Renal cortical epithelial cell (primary cell): ENCODE results near the gene PRPF6. TPM values are rescaled to one million over a fixed set of nuclear protein-coding genes. Genes with fewer than 3 reads are reported as not detected.

Source experiments
- DNase-seq: peaks from one replicate; pipeline ENCODE4 v3.0.0-alpha.2; 2011; ENCODE audit warnings: low read depth
- total RNA-seq: library from RNA; depleted of rRNA; stranded (reverse); fragments of >200 nt; gene quantifications from 2 replicates; pipeline ENCODE4 v1.2.3, GENCODE V29; 2014

PRPF6 gene
- total RNA-seq, 1 donor from 2014 or later, result 94.5 TPM

DNA sequence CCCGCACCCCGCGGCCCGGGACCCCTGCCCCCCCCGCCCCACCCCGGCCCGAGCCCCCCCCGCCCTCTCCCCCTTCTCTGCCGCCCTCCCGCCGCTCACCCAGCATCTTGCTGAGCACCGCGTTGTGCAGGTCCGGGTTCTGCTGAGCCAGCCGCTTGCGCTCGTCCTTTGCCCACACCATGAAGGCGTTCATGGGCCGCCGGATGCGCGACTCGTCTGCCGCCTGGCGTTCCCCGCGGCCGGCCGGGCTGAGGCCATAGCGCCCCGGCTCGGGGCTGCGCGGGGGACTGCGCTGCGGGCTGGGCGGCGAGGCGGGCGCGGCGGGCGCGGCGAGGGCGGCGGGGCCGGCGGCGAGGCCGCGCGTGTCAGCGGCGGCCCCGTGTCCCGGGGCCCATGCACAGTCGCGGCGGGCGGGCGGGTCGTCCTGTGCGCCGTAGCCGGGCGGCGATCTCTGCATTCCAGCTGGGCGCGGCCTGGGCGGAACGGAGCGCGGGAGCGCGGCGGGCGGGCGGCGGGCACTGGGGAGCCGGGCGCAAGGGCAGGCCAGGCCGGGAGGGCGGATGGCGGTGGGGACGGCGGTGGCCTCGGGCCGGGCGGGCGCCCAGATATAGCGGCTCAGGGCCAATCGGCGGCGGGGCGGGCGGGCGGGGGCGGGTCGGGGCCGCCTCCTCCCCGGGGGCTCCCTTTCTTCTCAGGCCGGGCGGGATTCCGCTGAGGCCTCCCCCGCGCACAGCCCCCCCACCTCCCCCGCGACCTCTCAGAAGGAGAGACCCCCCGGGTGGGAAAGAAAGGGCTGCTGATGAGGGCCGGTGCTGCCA lies 68.3 kb downstream of the PRPF6 start, which contains the start of gene SOX18:
Gene SOX18, minus strand, starts transcription at position 580 of the 818 bp plus-strand sequence. Its CDS starts 123 bp downstream, at position 457.
- no peak for DNase-seq

DNA sequence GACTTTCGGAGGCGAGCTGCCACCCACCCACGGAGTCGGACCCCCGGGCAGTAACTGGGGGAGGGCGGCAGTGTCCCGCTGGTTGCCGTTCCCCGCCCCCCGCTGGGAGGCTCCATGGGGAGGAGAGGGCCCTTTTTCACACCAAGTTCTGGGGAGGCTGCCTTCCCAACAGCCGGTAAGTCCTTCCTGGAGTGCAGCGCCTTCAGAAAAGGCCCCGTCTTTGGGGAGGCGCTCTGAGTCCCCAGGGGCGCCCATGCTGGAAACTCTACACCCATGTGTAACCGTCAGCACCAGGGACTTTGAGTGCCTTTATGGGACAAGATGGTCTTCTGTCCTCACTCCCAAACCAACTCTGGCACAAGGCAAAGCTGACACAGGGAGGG lies 68.9 kb downstream of the PRPF6 start:
- no peak for DNase-seq

DNA sequence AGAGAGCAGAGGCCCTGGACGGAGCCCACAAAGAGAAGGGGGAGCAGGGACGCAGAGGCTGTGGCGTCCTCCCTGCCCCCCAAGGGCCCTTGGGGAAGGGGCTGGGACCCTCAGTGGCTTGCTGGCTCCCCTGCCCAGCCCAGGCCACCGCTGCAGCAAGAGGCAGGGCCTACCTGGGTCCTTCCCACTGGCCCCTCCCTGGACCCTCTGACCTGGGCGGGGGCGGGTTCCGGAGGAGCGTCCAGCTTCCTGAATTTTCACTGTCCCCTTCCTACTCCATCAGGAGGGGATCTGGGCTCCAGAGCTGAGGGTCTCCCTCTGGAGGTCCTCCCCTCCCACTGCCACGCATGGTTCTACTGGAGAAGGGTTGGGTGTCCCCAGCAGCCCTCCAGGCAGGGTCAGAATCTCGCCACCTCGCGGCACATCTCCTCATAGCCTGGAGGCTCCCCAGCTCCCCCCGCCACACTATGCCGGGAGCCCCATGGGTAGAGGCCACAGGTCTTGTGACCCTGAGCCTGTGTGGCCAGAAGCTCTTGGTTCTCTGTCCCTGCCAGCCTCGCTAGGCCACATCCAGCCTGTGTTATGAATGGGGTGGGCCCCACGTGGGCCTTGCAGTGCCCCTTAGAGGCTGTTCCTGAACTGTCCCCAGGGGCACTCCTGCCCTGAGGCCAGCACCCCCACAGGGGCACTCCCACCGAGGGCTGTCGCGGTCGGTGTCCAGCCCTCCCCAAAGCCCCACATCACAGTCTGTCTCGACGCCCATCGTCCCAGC lies 69.5 kb downstream of the PRPF6 start:
- DNase-seq, result no peak

DNA sequence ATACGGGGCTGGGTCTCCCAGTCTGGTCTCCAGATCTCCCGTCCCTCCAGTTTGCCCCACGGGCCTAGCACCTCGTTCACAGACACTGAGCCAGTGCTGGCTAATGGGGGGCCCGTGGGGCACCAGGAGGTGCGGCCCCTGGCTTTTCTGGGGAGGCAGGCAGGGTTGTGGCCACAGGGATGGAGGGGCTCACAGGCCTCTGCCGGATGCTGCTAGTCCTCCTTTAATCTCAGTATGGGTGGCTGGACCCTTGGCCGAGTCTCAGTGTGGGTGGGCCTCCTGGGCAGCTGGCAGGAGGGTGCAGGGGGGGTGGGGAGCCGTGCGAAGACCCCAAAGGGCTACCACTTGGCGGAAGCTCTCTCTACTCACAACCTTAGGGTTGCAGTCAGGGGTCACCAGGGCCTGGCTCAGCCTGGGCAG lies 70.1 kb downstream of the PRPF6 start:
- DNase-seq, result no peak

DNA sequence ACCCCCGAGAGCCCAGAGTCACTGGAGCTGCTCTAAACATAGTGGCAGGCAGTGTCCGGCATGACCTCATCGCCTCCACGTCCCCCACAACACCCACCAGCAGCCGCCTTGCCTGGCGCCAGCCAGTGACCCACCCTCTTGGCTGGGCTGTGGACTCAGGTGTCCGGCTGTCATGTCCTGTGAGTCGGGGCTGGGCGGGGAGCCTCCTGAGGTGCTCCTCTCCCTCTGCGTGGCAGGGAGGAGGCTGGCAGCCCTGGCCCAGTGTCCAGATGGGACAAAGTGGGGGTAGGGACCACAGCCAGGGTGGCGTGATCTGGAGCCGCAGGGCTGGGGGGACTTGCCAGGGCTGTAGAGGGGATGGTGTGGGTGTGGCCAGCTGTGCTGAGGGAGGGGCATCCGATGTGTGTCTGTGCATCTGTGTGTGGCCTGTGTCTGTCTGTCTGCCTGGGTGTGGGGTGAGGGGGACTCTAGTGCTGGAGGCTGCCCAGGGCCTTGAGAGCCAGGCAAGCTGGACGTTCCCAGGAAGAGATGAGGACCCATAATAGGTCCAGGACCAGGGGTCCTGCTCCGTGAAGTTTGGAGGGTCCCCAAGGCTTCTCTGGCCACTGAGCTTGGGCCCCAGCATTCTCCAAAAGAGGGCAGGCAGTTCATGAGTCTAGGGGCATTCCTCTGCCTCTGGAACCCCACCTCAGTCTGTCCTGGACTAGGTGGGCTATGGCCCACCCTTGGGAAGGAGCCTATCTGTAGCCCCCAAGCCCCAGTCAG lies 70.8 kb downstream of the PRPF6 start:
- no peak for DNase-seq

DNA sequence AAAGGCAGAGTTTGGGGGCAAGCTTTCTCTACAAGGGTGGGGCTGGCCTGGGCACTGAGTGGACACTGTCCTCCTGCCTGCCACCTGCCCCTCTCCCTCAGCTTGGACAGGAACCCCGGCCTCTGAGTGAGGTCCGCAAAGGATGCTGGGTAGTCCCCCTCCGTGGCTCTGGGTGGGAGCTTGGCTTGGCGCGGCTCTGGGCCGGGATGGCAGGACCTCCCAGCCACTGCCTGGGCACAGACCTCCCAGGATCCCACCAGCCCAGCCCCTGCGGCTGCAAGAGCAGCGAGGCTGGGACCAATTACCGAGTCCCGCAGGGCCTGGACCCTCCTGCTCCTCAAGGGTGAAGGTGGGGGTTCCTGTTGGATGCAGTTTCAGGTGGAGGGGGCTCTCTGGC lies 71.4 kb downstream of the PRPF6 start:
- DNase-seq, result no peak

DNA sequence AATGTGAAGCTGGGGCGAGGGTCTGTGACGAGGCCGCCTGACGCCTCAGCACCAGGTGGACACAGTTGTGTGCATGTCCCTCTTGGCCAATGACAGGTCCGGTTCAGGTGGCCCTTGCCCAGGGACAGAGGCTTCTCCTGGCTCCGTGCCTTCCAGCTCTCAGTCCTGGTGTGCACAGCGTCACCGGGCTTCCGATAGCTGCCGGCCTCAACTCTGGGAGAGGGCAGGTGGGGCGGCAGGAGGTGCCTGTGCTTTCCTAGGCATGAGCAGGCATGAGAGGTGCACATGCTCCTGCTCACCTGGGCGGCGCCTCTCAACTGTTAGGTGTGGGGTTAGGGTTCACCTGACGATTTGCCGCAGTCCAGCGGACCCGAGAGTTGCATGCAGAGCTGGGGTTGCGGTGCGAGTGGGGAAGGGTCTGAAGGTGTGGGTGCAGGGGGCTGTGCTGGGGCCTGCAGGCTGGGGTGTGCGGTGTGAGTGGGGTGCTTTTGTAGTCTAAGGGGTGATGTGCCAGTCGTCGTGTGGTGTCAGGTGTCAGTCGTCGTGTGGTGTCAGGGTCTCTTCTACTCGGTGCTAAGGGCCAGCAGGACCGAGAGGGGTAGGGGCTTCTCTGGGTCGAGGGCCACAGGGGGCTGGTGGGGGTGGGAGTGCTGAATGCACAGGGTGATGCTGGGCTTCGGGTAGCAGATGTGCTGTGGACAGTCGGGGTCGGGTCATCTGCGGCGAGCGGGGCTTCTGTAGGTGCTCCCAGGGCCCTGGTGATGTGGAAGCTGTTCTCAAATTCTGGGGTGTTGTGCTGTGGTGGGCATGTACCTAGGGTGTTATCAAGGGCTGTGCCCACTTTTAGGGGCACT lies 72.3 kb downstream of the PRPF6 start:
- DNase-seq, result no peak

DNA sequence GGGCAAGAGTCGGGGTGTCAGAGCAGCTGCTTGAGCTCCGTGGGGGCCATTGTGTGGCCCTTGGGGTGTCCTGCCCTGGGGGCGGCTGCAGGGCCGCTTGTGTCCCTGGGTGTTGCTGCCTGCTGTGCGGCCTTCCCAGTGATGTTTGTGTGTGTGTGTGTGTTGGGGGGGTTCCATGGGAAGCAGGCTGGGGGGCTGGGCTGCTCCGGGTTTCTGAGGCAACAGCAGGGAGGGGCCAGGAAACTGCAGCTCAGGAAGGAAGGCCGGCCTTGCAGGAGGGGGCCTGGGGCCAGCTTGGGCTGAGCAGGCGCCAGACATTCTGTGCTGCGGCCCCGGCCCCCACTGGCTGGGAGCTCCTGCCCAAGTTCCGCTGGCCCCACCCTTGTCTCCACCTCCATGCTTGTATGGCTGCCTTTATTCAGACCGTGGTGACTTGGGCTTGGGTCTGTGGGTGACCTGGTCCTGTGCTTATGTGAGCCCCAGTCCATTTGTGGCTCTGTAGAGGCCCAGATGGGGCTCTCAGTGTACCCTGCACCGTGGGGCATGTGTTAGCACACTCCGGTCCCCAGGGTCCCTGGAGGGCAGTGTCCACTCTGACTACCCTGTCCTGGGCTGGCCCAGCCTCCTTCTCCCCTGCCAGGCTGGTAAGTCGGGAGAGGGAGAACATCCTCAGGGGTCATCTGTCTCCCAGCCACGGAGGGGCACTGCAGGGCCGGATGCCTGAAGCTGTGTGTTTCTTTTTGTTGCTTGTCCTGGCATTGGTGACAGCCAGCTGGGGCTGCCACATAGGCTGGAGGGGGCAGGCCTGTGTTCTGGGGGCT lies 73.1 kb downstream of the PRPF6 start:
- no peak for DNase-seq

DNA sequence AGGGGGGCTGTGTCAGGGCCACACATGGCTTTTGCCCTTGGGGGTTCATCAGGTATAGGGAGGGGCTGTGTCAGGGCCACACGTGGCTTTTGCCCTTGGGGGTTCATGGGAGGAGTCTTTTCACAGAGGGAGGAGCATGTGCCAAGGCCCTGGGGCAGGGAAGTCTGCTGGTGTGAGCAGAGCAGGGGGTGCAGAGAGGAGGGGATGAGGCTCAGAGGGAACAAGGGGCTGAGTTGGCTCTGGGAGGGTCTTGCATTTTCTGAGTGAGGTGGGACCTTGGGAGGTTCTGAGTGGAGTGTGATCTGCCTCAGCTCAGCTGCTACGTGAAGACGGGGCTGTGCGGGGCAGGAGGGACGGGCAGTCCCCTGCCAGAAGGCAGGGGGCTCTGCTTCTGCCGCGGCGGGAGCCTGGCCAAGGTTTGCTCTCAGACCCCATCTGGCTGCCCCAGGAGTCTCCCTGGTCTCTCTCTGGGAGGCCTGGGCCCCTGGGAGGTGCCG lies 74.5 kb downstream of the PRPF6 start:
- no peak for DNase-seq

DNA sequence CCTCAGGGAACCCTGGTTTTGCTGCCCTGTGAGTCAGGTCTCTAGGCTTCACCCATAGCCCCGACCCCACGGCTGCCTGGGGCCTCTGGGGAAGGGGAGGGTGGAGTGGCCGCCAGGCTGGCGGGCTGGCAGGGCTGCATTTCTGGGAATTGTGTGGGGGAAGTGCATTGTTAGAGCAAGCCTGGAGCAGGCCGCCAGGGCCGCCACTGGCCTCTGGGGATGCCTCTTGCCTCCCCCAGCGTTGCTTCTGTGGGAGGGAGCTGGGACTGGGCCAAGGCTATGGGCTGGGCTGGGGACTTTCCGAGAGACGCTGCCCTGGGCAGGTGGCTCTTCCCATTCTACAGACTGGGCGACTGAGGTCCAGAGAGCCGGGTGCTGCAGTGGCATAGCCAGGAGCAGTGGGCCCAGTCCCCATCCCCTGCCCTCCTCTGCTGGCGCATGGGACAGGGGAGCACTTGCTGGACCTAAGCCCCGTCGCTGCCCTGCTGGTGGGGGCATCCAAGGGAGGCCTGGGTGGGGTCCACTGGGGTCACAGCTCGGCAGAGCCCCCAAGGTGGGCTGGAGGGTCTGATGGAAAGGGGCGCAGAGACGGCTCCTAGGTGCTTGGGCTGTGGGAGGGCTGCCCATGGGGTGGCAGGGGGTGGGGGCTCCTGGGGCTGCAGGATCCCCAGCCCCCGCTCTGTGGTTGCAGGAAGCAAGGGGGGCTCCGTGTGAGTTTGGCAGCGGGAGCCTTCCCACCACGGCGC lies 75.1 kb downstream of the PRPF6 start:
- peak; percentile 51 for DNase-seq

DNA sequence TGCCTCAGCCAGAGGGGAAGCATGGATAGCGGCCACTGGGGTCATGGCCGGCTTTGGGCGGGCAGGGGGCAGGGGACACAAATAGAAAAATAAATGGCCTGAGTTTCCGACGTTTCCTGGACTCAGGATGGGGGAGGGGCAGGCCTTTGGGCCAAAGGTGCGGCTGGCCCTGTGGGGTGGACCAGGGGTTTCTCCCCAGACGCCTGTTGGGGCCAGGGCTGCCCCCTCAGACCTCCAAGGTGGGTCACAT lies 75.6 kb downstream of the PRPF6 start:
- DNase-seq, result no peak

DNA sequence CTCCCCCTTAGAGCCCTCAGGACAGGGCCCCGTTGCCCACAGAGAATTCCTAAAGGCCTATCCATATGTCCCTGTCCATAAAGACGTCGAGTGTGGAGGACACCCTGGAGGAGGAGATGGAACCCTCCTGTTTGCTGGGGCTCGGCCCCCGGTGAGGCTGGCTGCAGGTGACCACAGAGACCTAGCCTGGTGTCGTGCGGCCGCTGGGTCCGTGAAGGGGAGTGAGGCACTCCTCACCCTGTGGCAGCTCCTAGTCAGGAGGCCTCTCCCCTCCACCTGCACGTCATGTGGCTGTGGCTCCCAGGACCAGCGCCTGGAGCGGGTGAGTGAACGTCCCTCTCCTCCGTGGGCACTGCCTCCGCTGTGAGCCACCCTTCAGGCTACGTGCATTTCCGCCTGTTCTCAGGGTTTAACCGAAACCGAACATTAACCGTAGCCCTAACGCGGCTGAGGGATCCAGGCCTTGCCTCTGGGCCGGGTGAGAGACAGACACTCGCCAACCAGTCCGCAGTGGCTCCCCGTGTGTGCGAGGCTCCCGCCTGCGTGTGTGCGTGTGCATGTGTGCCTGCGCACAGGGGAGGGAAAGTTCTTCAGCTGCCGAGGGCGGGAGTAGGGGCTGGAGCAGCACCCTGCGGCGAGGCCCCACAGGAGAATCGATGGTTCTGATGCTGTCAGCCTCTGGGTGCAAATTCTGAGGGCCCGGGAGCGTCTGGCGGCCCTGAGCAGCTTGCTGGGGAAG lies 76.1 kb downstream of the PRPF6 start:
- DNase-seq, result no peak

DNA sequence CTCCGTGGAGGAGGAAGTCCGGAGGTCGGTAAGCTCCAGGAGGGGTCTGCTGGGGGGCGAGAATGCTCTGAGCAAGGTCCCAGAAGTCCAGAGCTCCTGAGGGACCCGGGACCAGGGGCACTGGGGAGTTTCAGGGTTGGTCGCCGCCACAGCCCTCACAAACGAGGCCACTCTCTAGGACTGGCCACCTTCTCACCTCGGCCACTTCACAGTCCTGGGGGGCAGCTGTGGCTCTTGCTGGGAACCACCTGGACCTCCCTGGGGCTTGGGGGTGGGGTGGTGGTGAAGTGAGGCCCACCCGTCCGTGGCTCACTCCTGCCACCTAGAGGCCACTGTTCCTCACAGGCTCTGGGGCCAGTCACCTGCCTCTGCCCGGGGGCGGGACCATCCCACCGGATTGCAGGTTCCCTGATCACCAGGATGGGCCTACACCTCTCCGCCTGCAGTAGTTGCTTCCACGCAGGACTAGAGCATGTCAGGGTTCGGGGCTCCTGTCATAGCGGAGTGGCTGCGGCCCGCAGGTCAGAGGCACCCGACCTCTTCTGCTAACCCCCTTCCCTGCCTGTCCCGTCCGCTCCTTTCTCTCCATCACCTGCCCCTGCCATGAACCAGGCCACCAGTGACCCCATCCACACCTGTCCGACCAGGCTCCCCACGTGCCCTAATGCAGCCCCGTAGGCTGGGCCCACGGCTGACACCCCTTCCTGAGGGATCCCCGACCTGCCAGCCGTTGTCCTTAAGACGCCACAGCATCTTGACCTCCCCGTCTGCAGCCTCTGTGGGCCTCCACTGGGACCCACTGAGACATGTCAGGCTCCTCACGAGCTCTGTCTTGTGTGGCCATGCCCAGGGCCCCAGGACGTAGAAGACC lies 76.9 kb downstream of the PRPF6 start:
- peak; percentile 25 for DNase-seq

DNA sequence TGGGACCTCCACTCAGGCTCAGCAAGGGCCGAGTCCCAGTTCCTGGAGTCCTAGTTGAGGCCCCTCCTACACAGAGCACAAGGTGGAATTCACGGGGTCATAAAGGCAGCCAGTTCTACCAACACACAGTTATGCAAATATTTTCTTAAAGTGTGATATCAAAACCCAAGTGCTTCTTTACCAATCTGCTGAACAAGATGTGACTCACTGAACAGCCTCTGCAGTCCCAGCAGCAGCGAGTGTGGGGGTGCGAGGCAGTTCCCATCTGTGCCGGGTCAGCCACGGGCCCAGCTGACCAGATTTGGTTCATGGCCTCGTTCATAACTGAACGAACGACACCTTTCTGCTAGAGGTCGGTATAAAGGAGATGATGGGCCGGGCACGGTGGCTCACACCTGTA lies 77.6 kb downstream of the PRPF6 start:
- DNase-seq, result no peak

DNA sequence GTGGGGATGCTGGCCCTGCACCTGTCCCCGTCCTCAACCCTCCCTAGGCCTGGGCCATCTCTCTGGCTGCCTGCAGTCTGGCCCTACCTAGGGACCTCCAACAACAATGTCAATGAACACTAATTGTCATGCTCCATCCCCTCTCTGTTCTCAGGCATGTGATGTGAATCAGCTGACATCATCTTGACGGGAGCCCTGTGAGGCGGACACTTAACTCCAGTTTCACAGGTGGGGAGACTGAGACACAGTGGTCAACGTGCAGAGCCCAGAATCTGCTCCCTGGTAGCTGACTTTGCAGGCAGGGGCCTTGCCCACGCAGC lies 81.3 kb downstream of the PRPF6 start:
- no peak for DNase-seq

DNA sequence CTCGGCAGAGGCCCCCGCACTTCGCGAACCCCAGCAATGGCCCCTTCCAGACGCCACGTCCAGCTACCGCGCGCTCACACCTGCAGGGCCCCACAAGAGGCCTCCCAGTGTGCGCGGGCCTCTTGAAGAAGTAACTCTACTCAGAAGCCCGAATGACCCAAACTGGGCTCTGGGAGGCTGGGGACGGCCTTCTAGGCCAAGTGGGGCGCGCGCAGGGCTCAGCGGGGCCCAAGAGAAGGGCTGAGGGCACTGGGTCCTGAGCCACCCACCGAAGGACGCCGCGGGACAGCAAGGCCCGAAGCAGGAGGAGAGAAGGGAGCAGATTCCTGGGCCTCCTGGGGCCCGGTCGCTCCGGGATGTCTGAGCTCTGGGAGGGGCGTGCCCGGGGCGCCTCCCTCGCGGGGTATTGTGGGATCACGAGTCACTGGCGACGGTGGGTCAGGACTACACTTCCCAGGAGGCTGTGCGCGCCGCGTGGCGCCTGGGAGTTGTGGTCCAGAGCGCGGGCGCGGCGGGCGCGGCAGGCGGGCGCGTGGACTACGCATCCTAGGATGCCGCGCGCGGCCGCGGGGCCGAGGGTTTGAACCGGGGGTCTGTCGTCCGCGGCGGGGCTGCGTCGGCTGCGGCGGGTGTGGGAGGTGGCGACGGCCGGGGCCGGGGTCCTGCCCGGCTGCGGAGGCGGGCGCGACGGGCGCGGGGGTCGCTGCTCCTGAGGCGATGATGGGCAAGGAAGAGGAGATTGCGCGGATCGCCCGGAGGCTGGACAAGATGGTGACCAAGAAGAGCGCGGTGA lies 81.9 kb downstream of the PRPF6 start, which contains the start of gene TCEA2:
Gene TCEA2, plus strand, starts transcription at position 603 of the 793 bp plus-strand sequence. Its CDS starts 115 bp downstream, at position 718.
- peak; percentile 81 for DNase-seq

DNA sequence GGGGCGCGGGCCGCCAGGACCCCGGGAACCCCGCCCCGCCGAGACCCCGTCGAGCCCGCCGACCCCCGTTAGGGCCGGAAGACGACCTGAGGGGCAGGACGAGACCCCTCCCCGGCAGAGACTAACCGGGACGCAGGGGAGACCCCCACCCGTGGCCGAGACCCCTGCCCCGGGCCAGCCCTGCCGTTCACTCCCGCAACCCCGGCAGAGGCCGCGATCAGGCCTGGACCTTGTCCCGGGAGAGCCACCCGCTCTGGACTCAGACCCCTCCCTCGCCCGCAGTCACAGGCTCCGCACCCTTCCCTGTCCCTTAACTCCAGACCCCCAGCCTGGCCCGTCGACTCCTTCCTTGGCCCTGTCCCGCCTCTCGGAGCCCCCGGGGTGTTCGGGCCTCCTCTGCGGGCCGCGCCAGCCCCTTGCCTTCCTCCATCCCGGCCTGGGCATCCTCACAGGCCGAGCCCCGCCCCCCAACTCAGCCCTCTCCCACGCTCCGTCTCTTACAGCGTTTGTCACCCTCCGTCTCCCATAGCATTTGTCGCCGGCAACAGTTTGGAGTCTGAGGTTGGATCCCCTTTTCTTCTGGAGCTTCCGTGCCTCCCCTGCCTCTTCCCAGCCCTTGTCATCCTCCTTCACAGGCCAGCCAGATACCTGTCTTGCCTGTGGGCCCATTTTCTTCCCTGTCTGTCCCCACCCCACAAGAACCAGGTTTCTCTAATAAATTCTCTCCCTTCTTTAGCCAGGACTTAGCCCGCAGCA lies 82.6 kb downstream of the PRPF6 start:
- no peak for DNase-seq
